ENCODE data around the gene UBXN4.

- TF ChIP-seq, protein P1, sequence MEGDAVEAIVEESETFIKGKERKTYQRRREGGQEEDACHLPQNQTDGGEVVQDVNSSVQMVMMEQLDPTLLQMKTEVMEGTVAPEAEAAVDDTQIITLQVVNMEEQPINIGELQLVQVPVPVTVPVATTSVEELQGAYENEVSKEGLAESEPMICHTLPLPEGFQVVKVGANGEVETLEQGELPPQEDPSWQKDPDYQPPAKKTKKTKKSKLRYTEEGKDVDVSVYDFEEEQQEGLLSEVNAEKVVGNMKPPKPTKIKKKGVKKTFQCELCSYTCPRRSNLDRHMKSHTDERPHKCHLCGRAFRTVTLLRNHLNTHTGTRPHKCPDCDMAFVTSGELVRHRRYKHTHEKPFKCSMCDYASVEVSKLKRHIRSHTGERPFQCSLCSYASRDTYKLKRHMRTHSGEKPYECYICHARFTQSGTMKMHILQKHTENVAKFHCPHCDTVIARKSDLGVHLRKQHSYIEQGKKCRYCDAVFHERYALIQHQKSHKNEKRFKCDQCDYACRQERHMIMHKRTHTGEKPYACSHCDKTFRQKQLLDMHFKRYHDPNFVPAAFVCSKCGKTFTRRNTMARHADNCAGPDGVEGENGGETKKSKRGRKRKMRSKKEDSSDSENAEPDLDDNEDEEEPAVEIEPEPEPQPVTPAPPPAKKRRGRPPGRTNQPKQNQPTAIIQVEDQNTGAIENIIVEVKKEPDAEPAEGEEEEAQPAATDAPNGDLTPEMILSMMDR (IDR thresholded peaks at IDR 0.05; ENCODE audit: low read depth, low read length): 0 out of 2 replicates have a peak, but pooled peaks have one; percentile 11
- TF ChIP-seq EZH2phosphoT487 (IDR thresholded peaks at IDR 0.05; ENCODE audit: low read depth): no peak
Measured at GRCh38 chr2:135799738-135800137, 58.1 kb downstream of the UBXN4 start.
